Activated T-helper 1 cell treated with anti-CD3 and anti-CD28 coated beads, Interleukin-12 subunit alpha, Interleukin-12 subunit beta, Interleukin-2, Interleukin-4 antibody, amounts not matched to agents 30 ng/mL and 10 ng/mL and 1 ng/mL, durations not matched to agents 14 hours and 24 hours and 36 hours (primary cell): ENCODE results near the gene OR10H1. TPM values are rescaled to one million over a fixed set of nuclear protein-coding genes. Genes with fewer than 3 reads are reported as not detected.
"Not testable (repeated sequence)": the region's sequence is repeated elsewhere in the genome, so short reads cannot be mapped to it uniquely, and the experiment has no call there.

Experiments used
- DNase-seq: peaks from one replicate; pipeline ENCODE4 v3.0.0; 2021; ENCODE audit warnings: low spot score
- H3K27ac Mint-ChIP-seq: one replicate; pipeline ENCODE4 v1.8.0; 2021; ENCODE audit warnings: mild to moderate bottlenecking, mixed read lengths
- H3K27me3 Mint-ChIP-seq: one replicate; pipeline ENCODE4 v1.8.0; 2022; ENCODE audit warnings: mild to moderate bottlenecking, moderate library complexity, mixed read lengths; ENCODE audit not compliant: insufficient read depth
- H3K36me3 Mint-ChIP-seq: one replicate; pipeline ENCODE4 v1.8.0; 2021; ENCODE audit warnings: low read depth, mixed read lengths
- H3K4me1 Mint-ChIP-seq: one replicate; pipeline ENCODE4 v1.8.0; 2021; ENCODE audit warnings: low read depth, mixed read lengths
- H3K4me3 Mint-ChIP-seq: one replicate; pipeline ENCODE4 v1.8.0; 2021; ENCODE audit warnings: mild to moderate bottlenecking, moderate library complexity, mixed read lengths
- H3K9me3 Mint-ChIP-seq: one replicate; pipeline ENCODE4 v1.8.0; 2021; ENCODE audit warnings: mixed read lengths
- intact Hi-C: fragments of 100-400 bp; cut with micrococcal nuclease; formaldehyde crosslinking; loops from one replicate; pipeline ENCODE4 v1.15.1; 2024
- total RNA-seq: library from RNA; stranded (reverse); gene quantifications from 2 replicates; pipeline ENCODE4 v1.2.3, GENCODE V29; 2022

Gene OR10H1
- total RNA-seq, 1 donor from 2014 or later = not detected

DNA sequence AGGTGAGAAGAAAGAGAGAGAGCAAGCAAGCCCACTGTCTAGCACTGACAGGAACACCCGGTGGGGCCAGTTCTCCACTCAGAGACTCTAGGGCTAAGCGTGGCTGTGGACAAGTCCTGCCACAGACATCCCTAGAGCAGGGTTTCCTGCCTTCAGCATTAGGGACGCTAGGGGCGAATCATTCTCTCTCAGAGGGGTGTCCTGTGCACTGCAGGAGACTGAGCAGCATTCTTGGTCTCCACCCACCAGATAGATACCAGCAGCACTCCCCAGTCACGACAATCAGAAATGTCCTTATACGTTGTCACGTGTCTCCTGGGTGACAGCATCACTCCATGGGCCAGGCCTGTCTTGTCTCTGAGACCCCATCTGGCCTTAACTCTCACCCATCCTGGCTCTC is 1.5 kb downstream of the OR10H1 start:
- no peaks in the 10 kb centered on the region for H3K4me1 Mint-ChIP-seq
- no peak for DNase-seq
- intact Hi-C loops = no loop called here

DNA sequence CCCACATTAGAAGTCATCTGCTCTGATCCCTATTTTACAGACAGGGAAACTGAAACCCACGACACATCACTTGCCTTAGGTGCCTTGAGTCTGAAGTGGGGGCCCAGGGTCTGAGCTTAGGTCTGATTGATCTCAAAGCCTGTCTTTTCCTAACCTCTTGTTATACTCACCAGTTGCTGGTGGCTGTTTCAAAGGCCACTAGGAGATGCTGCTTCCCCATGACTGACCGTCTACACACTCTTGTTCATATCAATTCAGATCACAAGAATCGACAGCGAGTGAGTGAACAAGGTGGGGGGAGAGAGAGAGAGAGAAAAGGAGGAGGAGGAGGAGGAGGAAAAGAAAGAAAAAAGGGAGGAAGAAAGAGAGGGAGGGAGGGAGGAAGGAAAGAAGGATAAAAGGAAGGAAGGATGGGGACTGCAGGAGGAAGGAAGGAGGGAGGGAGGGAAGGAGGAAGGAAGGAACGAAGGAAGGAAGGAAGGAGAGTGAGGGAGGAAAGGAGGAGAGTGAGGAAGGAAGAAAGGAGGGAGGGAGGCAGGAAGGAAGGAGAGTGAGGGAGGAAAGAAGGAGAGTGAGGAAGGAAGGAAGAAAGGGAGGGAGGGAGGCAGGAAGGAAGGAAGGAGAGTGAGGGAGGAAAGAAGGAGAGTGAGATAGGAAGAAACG is 3.3 kb downstream of the OR10H1 start:
- DNase-seq = no peak

More for the DNA sequence above, 1.5 kb downstream of the OR10H1 start:
- no peaks in the 10 kb centered on the region for H3K36me3 Mint-ChIP-seq
- peaks cover 17% of the 10 kb centered on the region for H3K27me3 Mint-ChIP-seq
- H3K4me3 Mint-ChIP-seq = no peak overlapping the region
- no peak overlapping the region for H3K27ac Mint-ChIP-seq
- no peaks in the 10 kb centered on the region for H3K9me3 Mint-ChIP-seq

DNA sequence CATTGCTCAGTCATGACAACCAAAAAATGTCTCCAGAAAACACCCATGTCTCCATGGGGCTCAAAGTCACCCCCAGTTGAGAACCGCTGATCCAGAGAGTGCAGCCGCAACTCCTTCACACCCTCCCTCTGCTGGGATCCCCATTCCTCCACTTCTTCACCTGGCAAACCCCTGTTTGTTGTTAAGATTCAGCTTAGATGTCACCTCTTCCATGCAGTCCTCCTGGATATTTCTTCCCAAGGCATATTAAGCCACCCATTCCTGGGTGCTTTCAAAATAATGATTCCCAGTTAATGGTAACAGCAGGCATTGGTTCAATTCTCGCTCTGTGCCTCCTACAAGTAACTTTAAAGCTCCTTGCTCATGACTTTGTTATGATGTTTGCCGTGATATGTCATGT is 4.0 kb downstream of the OR10H1 start:
- Mint-ChIP-seq H3K27me3 (peaks cover 17% of the 10 kb centered on the region), H3K4me1 (no peaks in the 10 kb centered on the region), H3K36me3 (no peaks in the 10 kb centered on the region), H3K9me3 (no peaks in the 10 kb centered on the region), H3K27ac (no peak overlapping the region), H3K4me3 (no peak overlapping the region)
- intact Hi-C loops = no loop called here
- no peak for DNase-seq

More for the DNA sequence above, 3.3 kb downstream of the OR10H1 start:
- H3K36me3 Mint-ChIP-seq = no peaks in the 10 kb centered on the region
- H3K27ac Mint-ChIP-seq = no peak overlapping the region
- intact Hi-C loops = no loop called here
- H3K4me3 Mint-ChIP-seq = no peak overlapping the region
- peaks cover 17% of the 10 kb centered on the region for H3K27me3 Mint-ChIP-seq
- H3K9me3 Mint-ChIP-seq = no peaks in the 10 kb centered on the region
- no peaks in the 10 kb centered on the region for H3K4me1 Mint-ChIP-seq

DNA sequence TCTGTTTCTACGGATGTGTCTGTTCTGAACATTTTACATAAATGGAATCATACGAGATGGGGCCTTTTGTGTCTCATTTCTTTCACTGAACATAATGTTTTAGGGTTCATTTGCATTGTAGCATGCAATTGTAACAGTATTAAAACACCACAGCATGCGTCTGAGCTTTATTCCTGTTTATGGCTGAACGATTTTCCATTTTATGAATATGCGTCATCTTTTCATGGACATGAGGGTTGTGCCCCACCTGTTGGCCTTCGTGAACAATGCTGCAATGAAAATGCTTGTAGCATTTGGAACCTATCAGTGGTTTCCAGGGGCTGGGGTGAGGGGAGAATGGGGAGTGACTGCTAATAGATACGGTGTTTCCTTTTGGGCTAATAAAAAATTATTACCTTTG is 5.1 kb downstream of the OR10H1 start:
- Mint-ChIP-seq H3K4me3 (no peak overlapping the region), H3K27ac (no peak overlapping the region), H3K27me3 (peaks cover 15% of the 10 kb centered on the region), H3K36me3 (no peaks in the 10 kb centered on the region), H3K9me3 (no peaks in the 10 kb centered on the region), H3K4me1 (no peaks in the 10 kb centered on the region)
- intact Hi-C loops = no loop called here
- DNase-seq = no peak

DNA sequence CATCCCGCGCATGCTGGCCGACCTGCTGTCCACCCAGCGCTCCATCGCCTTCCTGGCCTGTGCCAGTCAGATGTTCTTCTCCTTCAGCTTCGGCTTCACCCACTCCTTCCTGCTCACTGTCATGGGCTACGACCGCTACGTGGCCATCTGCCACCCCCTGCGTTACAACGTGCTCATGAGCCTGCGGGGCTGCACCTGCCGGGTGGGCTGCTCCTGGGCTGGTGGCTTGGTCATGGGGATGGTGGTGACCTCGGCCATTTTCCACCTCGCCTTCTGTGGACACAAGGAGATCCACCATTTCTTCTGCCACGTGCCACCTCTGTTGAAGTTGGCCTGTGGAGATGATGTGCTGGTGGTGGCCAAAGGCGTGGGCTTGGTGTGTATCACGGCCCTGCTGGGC is 21.2 kb downstream of the OR10H1 start:
- DNase-seq, H3K9me3 Mint-ChIP-seq, H3K4me1 Mint-ChIP-seq, H3K36me3 Mint-ChIP-seq, H3K27ac Mint-ChIP-seq, H3K27me3 Mint-ChIP-seq, intact Hi-C loops, H3K4me3 Mint-ChIP-seq: not testable (repeated sequence)

DNA sequence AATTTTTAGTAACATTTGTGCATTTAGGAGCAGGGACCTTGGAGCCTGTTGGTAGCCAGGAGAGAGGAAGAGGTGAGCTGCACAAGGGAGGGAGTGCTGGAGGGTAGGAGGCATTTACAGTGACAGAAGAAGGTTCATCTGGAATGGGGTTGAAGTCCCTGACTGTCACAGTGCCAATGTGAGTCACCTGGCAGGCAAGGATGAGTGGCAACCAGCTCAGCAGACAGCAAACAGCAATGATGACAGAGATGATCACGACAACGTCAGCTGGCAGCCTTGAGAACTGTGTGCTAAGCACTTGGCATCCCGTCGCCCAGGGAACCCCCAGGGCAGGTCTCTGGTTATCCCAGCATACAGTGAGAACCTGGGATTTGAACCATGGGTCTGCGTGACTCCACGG is 25.4 kb downstream of the OR10H1 start:
- Mint-ChIP-seq H3K4me1 (no peaks in the 10 kb centered on the region), H3K27me3 (peaks cover 2% of the 10 kb centered on the region), H3K27ac (no peak overlapping the region), H3K36me3 (no peaks in the 10 kb centered on the region), H3K9me3 (no peaks in the 10 kb centered on the region), H3K4me3 (no peak overlapping the region)
- DNase-seq = no peak
- intact Hi-C loops = no loop called here

DNA sequence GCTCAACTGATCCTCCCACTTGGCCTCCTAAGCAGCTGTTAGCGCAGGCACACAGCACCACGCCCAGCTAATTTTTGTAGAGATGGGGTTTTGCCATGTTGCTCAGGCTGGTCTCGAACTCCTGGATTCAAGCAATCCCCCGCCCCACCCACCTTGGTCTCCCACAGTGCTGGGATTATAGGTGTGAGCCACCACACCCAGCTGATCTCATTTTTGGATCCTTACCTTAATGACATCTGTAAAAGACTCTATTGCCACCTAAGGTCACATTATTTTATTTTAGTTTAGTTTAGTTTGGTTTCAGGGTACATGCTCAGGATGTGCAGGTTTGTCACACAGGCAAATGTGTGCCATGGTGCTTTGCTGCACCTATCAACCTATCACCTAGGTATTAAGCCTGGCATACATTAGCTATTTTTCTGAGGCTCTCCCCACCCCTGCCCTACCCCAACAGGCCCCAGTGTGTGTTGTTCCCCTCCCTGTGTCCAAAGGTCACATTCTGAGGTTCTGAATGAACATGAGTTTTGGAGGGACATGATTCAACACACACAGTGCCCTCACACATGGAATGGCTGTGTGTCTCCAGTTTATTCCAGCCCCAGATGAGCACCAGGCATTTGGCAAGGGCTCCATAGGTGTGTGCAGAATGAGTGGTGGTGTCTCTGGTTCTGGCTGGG is 26.7 kb downstream of the OR10H1 start:
- Mint-ChIP-seq H3K36me3 (no peaks in the 10 kb centered on the region), H3K27ac (no peak overlapping the region), H3K4me3 (no peak overlapping the region), H3K27me3 (peaks cover 2% of the 10 kb centered on the region), H3K9me3 (no peaks in the 10 kb centered on the region), H3K4me1 (no peaks in the 10 kb centered on the region)
- no peak for DNase-seq
- intact Hi-C loops = no loop called here

DNA sequence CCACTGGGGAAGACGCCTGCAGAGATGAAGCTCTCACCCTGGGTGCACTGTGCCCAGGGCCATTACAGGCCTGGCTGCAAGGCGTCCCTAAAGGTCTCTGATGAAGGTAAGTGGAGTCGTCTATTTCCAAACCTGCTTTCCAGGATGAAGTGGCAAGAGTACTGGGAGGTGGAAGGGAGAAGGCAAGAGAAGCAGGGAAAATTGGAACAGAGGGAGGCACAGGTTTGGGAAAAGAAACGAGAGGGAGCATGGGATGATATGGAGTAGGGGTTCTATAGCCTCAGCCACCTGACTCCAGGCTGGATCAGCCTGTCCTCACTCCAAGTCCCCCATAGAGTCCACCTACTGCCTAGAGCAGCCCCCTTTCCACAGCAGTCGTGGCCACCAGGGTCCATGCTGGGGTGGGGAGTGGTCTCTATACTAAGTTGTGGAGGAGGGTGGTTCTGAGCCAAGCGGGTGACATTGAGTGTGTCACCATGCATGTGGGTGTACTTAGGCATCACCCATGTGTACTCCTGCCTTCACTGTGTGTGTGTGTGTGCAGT is 27.8 kb downstream of the OR10H1 start, which contains the start of gene OR10H5:
Gene OR10H5, plus strand, starts transcription at position 51 of the 545 bp plus-strand sequence. CDS start 6,388 bp downstream, outside the sequence.
- H3K27ac Mint-ChIP-seq = no peak within 1 kb of the TSS
- intact Hi-C loops = no loop called here

DNA sequence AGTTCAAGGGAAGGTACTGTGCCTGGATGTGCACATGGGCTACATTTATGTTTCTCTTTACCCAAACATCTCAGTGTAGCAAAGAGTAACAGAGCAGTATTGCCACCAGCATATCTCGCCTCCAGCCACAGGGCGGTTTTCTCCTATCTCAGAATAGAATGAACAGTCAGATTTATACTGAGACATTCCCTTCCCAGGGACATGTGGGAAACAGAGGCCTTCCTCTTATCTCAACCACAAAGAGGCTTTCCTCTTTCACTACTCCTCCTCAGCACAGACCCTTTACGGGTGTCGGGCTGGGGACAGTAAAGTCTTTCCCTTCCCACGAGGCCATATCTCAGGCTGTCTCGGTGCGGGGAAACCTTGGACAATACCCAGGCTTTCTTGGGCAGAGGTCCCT is 32.6 kb downstream of the OR10H1 start:
- H3K4me1 Mint-ChIP-seq, DNase-seq, H3K9me3 Mint-ChIP-seq, H3K27me3 Mint-ChIP-seq, H3K36me3 Mint-ChIP-seq, intact Hi-C loops, H3K4me3 Mint-ChIP-seq, H3K27ac Mint-ChIP-seq: not testable (repeated sequence)

More for the DNA sequence above, 27.8 kb downstream of the OR10H1 start, which contains the start of gene OR10H5:
- H3K9me3 Mint-ChIP-seq = no peaks in the 10 kb centered on the region
- peaks cover 2% of the 10 kb centered on the region for H3K27me3 Mint-ChIP-seq
- no peaks in the 10 kb centered on the region for H3K4me1 Mint-ChIP-seq
- no peak within 1 kb of the TSS for H3K4me3 Mint-ChIP-seq
- DNase-seq = no peak
- H3K36me3 Mint-ChIP-seq = no peaks in the 10 kb centered on the region

DNA sequence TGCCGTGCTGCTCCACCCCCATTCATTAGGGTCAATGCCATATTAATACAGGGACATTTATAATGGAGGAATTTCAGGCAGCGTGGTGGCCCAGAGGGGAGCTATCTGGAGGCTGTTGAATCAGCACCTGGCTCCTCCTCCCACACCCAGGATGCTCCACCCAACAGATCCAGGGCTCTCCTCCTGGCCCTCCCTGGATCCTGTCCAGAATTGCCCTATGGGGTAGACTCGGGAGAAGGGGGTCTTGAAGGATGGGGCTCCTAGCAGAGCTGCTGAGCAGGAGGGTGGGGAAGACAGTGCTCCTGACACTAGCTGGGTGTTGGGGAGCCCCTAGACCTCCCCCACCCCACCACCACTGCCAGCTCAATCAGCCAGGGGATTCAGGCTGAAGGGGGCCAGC is 33.3 kb downstream of the OR10H1 start:
- Mint-ChIP-seq H3K27me3 (no peaks in the 10 kb centered on the region), H3K9me3 (no peaks in the 10 kb centered on the region), H3K27ac (no peak overlapping the region), H3K36me3 (no peaks in the 10 kb centered on the region), H3K4me1 (no peaks in the 10 kb centered on the region), H3K4me3 (no peak overlapping the region)
- no peak for DNase-seq
- intact Hi-C loops = no loop called here

DNA sequence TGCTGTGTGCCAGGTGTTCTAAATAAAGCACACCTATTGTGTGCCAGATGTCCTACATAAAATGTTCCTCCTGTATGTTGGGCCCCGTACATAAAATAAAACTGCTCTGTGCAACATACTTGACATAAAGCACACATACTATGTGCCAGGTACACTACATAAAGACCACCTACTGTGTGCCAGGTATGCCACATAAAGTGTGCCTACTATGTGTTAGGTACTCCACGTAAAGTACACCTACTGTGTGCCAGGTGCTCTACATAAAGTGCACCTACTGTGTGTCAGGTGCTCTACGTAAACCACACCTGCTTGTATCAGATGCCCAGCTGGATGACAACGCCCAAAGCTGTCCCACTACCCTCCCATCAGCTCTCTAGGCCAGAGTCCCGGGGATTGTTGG is 33.8 kb downstream of the OR10H1 start:
- Mint-ChIP-seq H3K4me1 (no peaks in the 10 kb centered on the region), H3K4me3 (no peak overlapping the region), H3K27me3 (no peaks in the 10 kb centered on the region), H3K9me3 (no peaks in the 10 kb centered on the region), H3K36me3 (no peaks in the 10 kb centered on the region), H3K27ac (no peak overlapping the region)
- intact Hi-C loops = no loop called here
- no peak for DNase-seq

DNA sequence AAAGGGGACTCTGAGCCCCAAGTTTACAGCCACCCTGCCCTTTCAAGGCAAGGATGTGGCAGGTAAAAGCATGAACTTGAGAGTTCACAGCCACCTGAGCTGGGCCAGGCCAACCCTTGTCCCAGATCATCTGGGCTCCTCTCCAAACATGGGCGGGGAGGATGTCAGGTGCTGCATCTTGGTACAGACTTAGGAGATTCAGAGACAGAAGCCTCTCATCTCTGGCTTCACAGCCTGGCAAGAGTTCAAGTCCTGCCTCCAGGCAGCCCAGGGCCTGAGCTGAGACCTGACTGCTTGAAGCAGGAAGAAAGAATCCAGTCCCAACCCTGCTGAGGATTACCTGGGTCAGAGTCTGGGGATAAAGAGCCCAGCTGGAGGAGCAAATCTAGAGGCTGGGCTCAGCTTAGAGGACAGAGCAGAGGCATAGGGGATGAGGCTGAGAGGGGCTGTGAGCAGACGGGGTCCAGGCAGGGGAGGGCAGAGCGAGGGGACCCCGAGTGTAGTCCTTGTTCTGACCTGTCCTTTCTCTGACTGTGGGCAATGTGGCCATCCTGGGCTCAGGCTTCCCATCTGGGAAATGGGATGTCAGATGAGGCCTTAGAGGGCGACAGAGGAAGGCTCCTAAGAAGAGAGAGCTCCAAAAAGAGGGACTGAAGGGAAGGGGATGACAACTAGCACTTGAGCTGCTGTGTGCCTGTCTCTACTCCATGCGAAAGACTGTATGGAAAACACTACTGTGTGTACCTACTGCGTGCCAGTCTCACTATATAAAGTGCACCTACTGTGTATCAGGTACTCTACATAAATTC is 34.6 kb downstream of the OR10H1 start:
- Mint-ChIP-seq H3K4me1 (no peaks in the 10 kb centered on the region), H3K27ac (no peak overlapping the region), H3K9me3 (no peaks in the 10 kb centered on the region), H3K36me3 (no peaks in the 10 kb centered on the region), H3K4me3 (no peak overlapping the region), H3K27me3 (no peaks in the 10 kb centered on the region)
- no peak for DNase-seq
- intact Hi-C loops = no loop called here
